Measurements from ENCODE around the gene LRRC36. TPM values are rescaled to one million over a fixed set of nuclear protein-coding genes. Genes with fewer than 3 reads are reported as not detected.

LRRC36 gene
- total and polyA plus RNA-seq, 8 donors, result 1.3 to 16.4 (median 2.4) TPM

- TF ChIP-seq, protein P1, sequence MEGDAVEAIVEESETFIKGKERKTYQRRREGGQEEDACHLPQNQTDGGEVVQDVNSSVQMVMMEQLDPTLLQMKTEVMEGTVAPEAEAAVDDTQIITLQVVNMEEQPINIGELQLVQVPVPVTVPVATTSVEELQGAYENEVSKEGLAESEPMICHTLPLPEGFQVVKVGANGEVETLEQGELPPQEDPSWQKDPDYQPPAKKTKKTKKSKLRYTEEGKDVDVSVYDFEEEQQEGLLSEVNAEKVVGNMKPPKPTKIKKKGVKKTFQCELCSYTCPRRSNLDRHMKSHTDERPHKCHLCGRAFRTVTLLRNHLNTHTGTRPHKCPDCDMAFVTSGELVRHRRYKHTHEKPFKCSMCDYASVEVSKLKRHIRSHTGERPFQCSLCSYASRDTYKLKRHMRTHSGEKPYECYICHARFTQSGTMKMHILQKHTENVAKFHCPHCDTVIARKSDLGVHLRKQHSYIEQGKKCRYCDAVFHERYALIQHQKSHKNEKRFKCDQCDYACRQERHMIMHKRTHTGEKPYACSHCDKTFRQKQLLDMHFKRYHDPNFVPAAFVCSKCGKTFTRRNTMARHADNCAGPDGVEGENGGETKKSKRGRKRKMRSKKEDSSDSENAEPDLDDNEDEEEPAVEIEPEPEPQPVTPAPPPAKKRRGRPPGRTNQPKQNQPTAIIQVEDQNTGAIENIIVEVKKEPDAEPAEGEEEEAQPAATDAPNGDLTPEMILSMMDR (IDR thresholded peaks at IDR 0.05), result no peak
- Histone ChIP-seq H3K27ac (no peak overlapping the region), H3K4me1 (peaks cover 7 to 20% (median 11%) of the 10 kb centered on the region in 3 donors), H3K9me3 (no peaks in the 10 kb centered on the region), H3K36me3 (peaks cover 0 to 6% (median 0%) of the 10 kb centered on the region in 3 donors), H3K27me3 (no peaks in the 10 kb centered on the region), H3K4me3 (no peak overlapping the region)
- WGBS, 2 donors, result 76 to 84% methylated on average over 5 of the region's 5 CpGs
- FAIRE-seq (no peak), ATAC-seq (no peak), DNase-seq (peak in 1 of 6 donors; percentile 19)
- intact Hi-C loops (cut with DNase I), result no loop called here
These were observed 106.6 kb downstream of the LRRC36 start for GRCh38 chr16:67433131-67433719.

Other genes starting within 250 kb of the LRRC36 start
- 1 to 10 TPM; 2.8 to 7.3 (median 4.2) TPM for gene PHAF1, start 216.9 kb upstream of the LRRC36 start, total RNA-seq
- 1 to 10 TPM; 6.1 to 8.9 TPM for gene PHAF1, start 216.9 kb upstream of the LRRC36 start, polyA plus RNA-seq
- gene B3GNT9, start 175.8 kb upstream of the LRRC36 start, total RNA-seq, result 1 to 10 TPM; 1.8 to 5.1 (median 3.5) TPM
- 1 to 10 TPM; 3.0 to 9.3 TPM for gene B3GNT9, start 175.8 kb upstream of the LRRC36 start, polyA plus RNA-seq
- 10 to 100 TPM in 4 of 6 donors, 1 to 10 TPM in 2; 9.4 to 17.4 (median 11.5) TPM for gene TRADD, start 166.9 kb upstream of the LRRC36 start, total RNA-seq
- 10 to 100 TPM; 21.3 to 33.3 TPM for gene TRADD, start 166.9 kb upstream of the LRRC36 start, polyA plus RNA-seq
- gene FBXL8, start 166.9 kb upstream of the LRRC36 start, total RNA-seq, result 10 to 100 TPM; 12.9 to 31.7 (median 24.2) TPM
- gene FBXL8, start 166.9 kb upstream of the LRRC36 start, polyA plus RNA-seq, result 10 to 100 TPM; 41.6 to 86.2 TPM
- 10 to 100 TPM; 34.9 to 70.0 (median 49.1) TPM for gene HSF4, start 162.1 kb upstream of the LRRC36 start, total RNA-seq
- gene HSF4, start 162.1 kb upstream of the LRRC36 start, polyA plus RNA-seq, result 100 to 1,000 TPM; 310 to 330 TPM
- 10 to 100 TPM; 15.2 to 31.2 (median 19.8) TPM for gene NOL3, start 156.3 kb upstream of the LRRC36 start, total RNA-seq
- 100 to 1,000 TPM in 1 of 2 donors, 10 to 100 TPM in 1; 84.5 to 119 TPM for gene NOL3, start 156.3 kb upstream of the LRRC36 start, polyA plus RNA-seq
- 10 to 100 TPM in 3 of 6 donors, 1 to 10 TPM in 3; 4.8 to 22.3 (median 10.4) TPM for gene MATCAP1, start 142.9 kb upstream of the LRRC36 start, total RNA-seq
- 10 to 100 TPM; 51.2 to 55.6 TPM for gene MATCAP1, start 142.9 kb upstream of the LRRC36 start, polyA plus RNA-seq
- 1 to 10 TPM in 3 of 6 donors, under 1 TPM in 3; 0.67 to 2.3 (median 1.2) TPM for gene EXOC3L1, start 136.7 kb upstream of the LRRC36 start, total RNA-seq
- gene EXOC3L1, start 136.7 kb upstream of the LRRC36 start, polyA plus RNA-seq, result 1 to 10 TPM; 5.2 to 6.2 TPM
- 10 to 100 TPM; 14.8 to 27.7 (median 19.3) TPM for gene E2F4, start 134.7 kb upstream of the LRRC36 start, total RNA-seq
- 10 to 100 TPM; 54.9 to 61.3 TPM for gene E2F4, start 134.7 kb upstream of the LRRC36 start, polyA plus RNA-seq
- gene ELMO3, start 127.7 kb upstream of the LRRC36 start, total RNA-seq, result 10 to 100 TPM; 14.6 to 23.7 (median 23.0) TPM
- 10 to 100 TPM; 41.0 to 52.4 TPM for gene ELMO3, start 127.7 kb upstream of the LRRC36 start, polyA plus RNA-seq
- gene TMEM208, start 99.7 kb upstream of the LRRC36 start, total RNA-seq, result 10 to 100 TPM; 19.2 to 31.2 (median 26.0) TPM
- gene TMEM208, start 99.7 kb upstream of the LRRC36 start, polyA plus RNA-seq, result 10 to 100 TPM; 83.4 to 96.6 TPM
- 10 to 100 TPM in 2 of 6 donors, 1 to 10 TPM in 4; 7.8 to 20.8 (median 8.8) TPM for gene FHOD1, start 79.3 kb upstream of the LRRC36 start, total RNA-seq
- gene FHOD1, start 79.3 kb upstream of the LRRC36 start, polyA plus RNA-seq, result 10 to 100 TPM; 34.0 to 41.2 TPM
- gene SLC9A5, start 77.8 kb upstream of the LRRC36 start, total RNA-seq, result under 1 TPM; 0.22 to 0.69 (median 0.48) TPM
- gene SLC9A5, start 77.8 kb upstream of the LRRC36 start, polyA plus RNA-seq, result 1 to 10 TPM; 1.3 to 1.5 TPM
- gene PLEKHG4, start 47.3 kb upstream of the LRRC36 start, total RNA-seq, result 1 to 10 TPM; 3.5 to 8.1 (median 5.2) TPM
- 10 to 100 TPM; 17.2 to 28.5 TPM for gene PLEKHG4, start 47.3 kb upstream of the LRRC36 start, polyA plus RNA-seq
- gene KCTD19, start 74 bp upstream of the LRRC36 start, total RNA-seq, result under 1 TPM in 4 of 6 donors, not detected in 2; 0.09 to 0.56 (median 0.36) TPM
- under 1 TPM; 0.42 to 0.70 TPM for gene KCTD19, start 74 bp upstream of the LRRC36 start, polyA plus RNA-seq
- 10 to 100 TPM in 2 of 6 donors, 1 to 10 TPM in 4; 4.5 to 30.3 (median 7.1) TPM for gene TPPP3, start 66.7 kb downstream of the LRRC36 start, total RNA-seq
- gene TPPP3, start 66.7 kb downstream of the LRRC36 start, polyA plus RNA-seq, result 10 to 100 TPM; 30.1 to 76.2 TPM
- 10 to 100 TPM in 2 of 6 donors, 1 to 10 TPM in 4; 8.1 to 11.3 (median 9.7) TPM for gene ZDHHC1, start 89.7 kb downstream of the LRRC36 start, total RNA-seq
- 10 to 100 TPM; 11.2 to 15.2 TPM for gene ZDHHC1, start 89.7 kb downstream of the LRRC36 start, polyA plus RNA-seq
- 1 to 10 TPM; 1.4 to 6.8 (median 5.0) TPM for gene HSD11B2, start 104.3 kb downstream of the LRRC36 start, total RNA-seq
- gene HSD11B2, start 104.3 kb downstream of the LRRC36 start, polyA plus RNA-seq, result 10 to 100 TPM in 1 of 2 donors, 1 to 10 TPM in 1; 7.7 to 11.3 TPM
- 10 to 100 TPM; 22.8 to 47.7 (median 32.3) TPM for gene ATP6V0D1, start 154.3 kb downstream of the LRRC36 start, total RNA-seq
- gene ATP6V0D1, start 154.3 kb downstream of the LRRC36 start, polyA plus RNA-seq, result 10 to 100 TPM; 17.4 to 54.0 TPM
- gene AGRP, start 156.7 kb downstream of the LRRC36 start, total RNA-seq, result not detected
- gene AGRP, start 156.7 kb downstream of the LRRC36 start, polyA plus RNA-seq, result under 1 TPM in 1 of 2 donors, not detected in 1; 0.23 TPM
- 10 to 100 TPM; 31.8 to 53.8 (median 34.0) TPM for gene RIPOR1, start 202.0 kb downstream of the LRRC36 start, total RNA-seq
- 10 to 100 TPM; 43.3 to 49.1 TPM for gene RIPOR1, start 202.0 kb downstream of the LRRC36 start, polyA plus RNA-seq
- 10 to 100 TPM; 15.6 to 25.2 (median 17.0) TPM for gene CTCF, start 235.7 kb downstream of the LRRC36 start, total RNA-seq
- 10 to 100 TPM; 13.3 to 18.9 TPM for gene CTCF, start 235.7 kb downstream of the LRRC36 start, polyA plus RNA-seq

Measured in pancreas (tissue), 10 donors.